Activated CD4-positive, alpha-beta memory T cell treated with anti-CD3 and anti-CD28 coated beads for 36 hours (primary cell): ENCODE results near the gene PFN2. TPM values are rescaled to one million over a fixed set of nuclear protein-coding genes. Genes with fewer than 3 reads are reported as not detected.

Experiments used
- CTCF ChIA-PET: fragments of 350-600 bp; sonication (Branson Sonifier 250); formaldehyde crosslinking; loops from one replicate; lab custom pipeline; 2021; ENCODE audit warnings: antibody characterized with exemption, inconsistent platforms; lab: Charles Lee
- POLR2A ChIA-PET: fragments of 350-600 bp; sonication (Branson Sonifier 250); formaldehyde crosslinking; loops from one replicate; lab custom pipeline; 2021; ENCODE audit warnings: antibody characterized with exemption; lab: Charles Lee
- DNase-seq: peaks from one replicate; pipeline ENCODE4 v3.0.0-alpha.2; 2020
- H3K27ac Mint-ChIP-seq: one replicate; pipeline ENCODE4 v1.8.0; 2021; ENCODE audit warnings: mixed read lengths
- H3K27me3 Mint-ChIP-seq: one replicate; pipeline ENCODE4 v1.8.0; 2021; ENCODE audit warnings: mixed read lengths
- H3K36me3 Mint-ChIP-seq: one replicate; pipeline ENCODE4 v1.8.0; 2021; ENCODE audit warnings: mixed read lengths
- H3K4me1 Mint-ChIP-seq: one replicate; pipeline ENCODE4 v1.8.0; 2021; ENCODE audit warnings: low read depth, mixed read lengths
- H3K4me3 Mint-ChIP-seq: one replicate; pipeline ENCODE4 v1.8.0; 2021; ENCODE audit warnings: mild to moderate bottlenecking, mixed read lengths
- H3K9me3 Mint-ChIP-seq: one replicate; pipeline ENCODE4 v1.8.0; 2021; ENCODE audit warnings: mixed read lengths
- intact Hi-C: fragments of 100-400 bp; cut with micrococcal nuclease; formaldehyde crosslinking; loops from one replicate; pipeline ENCODE4 v1.15.1; 2023
- total RNA-seq, 2 experiments: library from RNA; stranded (reverse); gene quantifications; one replicate each; pipeline ENCODE4 v1.2.3, GENCODE V29; 2021

The PFN2 gene
- total RNA-seq, 2 experiments from 2014 or later: 2.9 to 3.4 TPM

- CTCF ChIA-PET: interaction anchor here (0.6 to 8.5 kb wide), 18 partner anchors 10 to 443 kb away, joined by 3 to 108 read pairs (median 5); no protein-coding TSS in a partner anchor
- peaks cover 9% of the 10 kb centered on the region for H3K27me3 Mint-ChIP-seq
- H3K27ac Mint-ChIP-seq: no peak overlapping the region
- no peak overlapping the region for H3K4me3 Mint-ChIP-seq
- POLR2A ChIA-PET: no interaction called here
- peaks cover 11% of the 10 kb centered on the region for H3K4me1 Mint-ChIP-seq
- DNase-seq: no peak
- H3K36me3 Mint-ChIP-seq: no peaks in the 10 kb centered on the region
- intact Hi-C loops: loop anchor here (1.0 to 10.0 kb wide), 4 partner anchors 31 to 528 kb away; no protein-coding TSS in a partner anchor
- H3K9me3 Mint-ChIP-seq: no peaks in the 10 kb centered on the region
Observed at GRCh38 chr3:149967086-149967685, 3.5 kb downstream of the PFN2 start.

- Mint-ChIP-seq H3K4me1 (peaks cover 7% of the 10 kb centered on the region), H3K27ac (no peak overlapping the region), H3K27me3 (no peaks in the 10 kb centered on the region), H3K4me3 (no peak overlapping the region), H3K9me3 (no peaks in the 10 kb centered on the region), H3K36me3 (peaks cover 2% of the 10 kb centered on the region)
- CTCF ChIA-PET: interaction anchor here (0.6 to 8.5 kb wide), 7 partner anchors 10 to 321 kb away, joined by 3 to 108 read pairs (median 7); no protein-coding TSS in a partner anchor
- intact Hi-C loops: loop anchor here (10.0 kb wide), 1 partner anchor 530 kb away; no protein-coding TSS in a partner anchor
- POLR2A ChIA-PET: no interaction called here
- DNase-seq: no peak
Observed at GRCh38 chr3:149965278-149965677, 5.4 kb downstream of the PFN2 start.

DNA sequence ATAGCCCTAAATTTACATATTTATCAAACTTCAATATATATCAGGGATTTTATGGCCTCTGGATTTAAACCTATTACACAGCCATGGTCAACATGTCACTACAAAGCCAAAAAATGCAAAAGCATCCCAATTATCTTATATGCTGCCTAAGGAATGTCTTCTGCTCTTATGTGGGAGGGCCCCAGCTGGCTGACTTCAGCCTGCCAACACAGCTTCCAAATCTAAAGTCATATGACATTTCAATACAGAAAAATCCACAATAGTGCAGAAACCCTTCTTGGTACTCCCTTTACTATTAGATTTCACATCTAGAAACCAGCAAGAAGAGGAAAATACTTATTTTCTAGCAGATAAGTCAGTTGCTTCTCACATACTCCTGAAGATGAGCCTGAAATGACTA, 6.4 kb downstream of the PFN2 start:
- no peaks in the 10 kb centered on the region for H3K27me3 Mint-ChIP-seq
- H3K4me3 Mint-ChIP-seq: no peak overlapping the region
- peaks cover 2% of the 10 kb centered on the region for H3K36me3 Mint-ChIP-seq
- H3K4me1 Mint-ChIP-seq: peaks cover 2% of the 10 kb centered on the region
- no peak overlapping the region for H3K27ac Mint-ChIP-seq
- CTCF ChIA-PET: interaction anchor here (2.0 to 8.5 kb wide), 2 partner anchors 28 to 219 kb away, joined by 6 to 108 read pairs; no protein-coding TSS in a partner anchor
- no peaks in the 10 kb centered on the region for H3K9me3 Mint-ChIP-seq
- POLR2A ChIA-PET: no interaction called here
- intact Hi-C loops: loop anchor here (10.0 kb wide), 1 partner anchor 531 kb away; no protein-coding TSS in a partner anchor
- DNase-seq: no peak

DNA sequence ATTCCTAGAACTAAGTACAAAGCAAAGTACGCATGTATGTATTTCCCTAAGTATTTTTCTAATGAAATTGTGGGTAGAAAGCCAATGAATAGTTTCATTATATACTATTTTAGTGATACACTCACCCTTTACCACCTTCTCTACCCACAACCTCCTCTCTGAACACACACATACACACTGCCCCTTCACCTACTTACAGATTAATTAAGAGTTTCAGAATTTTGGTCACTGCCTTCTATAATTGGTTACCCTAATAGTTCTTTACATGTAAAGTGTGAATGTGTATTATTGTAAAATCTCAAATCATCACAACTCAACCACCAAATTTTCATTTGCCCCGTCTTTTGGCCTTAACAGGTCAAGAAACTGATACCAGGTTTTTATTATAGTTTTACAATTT, 7.2 kb downstream of the PFN2 start:
- H3K4me3 Mint-ChIP-seq: no peak overlapping the region

DNA sequence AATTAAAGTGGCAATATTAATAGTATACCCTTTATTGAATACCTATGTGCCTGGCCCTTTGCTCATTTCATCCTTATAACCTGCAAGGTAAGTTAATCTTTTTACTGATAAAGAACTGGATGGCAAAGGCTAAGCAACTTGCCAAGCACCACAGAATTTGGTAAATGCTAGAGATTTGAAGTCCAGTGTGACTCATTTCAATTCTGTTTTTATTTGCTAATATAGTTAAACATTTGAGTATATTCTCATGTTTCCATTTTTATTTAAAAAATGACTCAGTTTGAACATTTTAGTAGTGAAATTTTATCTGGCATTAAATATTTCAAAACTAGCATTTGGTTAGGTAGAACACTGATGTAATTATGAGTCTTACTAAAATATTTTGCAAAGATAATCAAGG, 11.3 kb downstream of the PFN2 start:
- Mint-ChIP-seq H3K27me3 (no peaks in the 10 kb centered on the region), H3K27ac (no peak overlapping the region), H3K4me3 (no peak overlapping the region), H3K9me3 (no peaks in the 10 kb centered on the region), H3K4me1 (peaks cover 10% of the 10 kb centered on the region), H3K36me3 (peaks cover 2% of the 10 kb centered on the region)
- intact Hi-C loops: no loop called here
- CTCF ChIA-PET: no interaction called here
- no peak for DNase-seq
- POLR2A ChIA-PET: no interaction called here

More for the DNA sequence above, 7.2 kb downstream of the PFN2 start:
- DNase-seq: no peak
- Mint-ChIP-seq H3K9me3 (no peaks in the 10 kb centered on the region), H3K27ac (no peak overlapping the region), H3K4me1 (peaks cover 2% of the 10 kb centered on the region), H3K27me3 (no peaks in the 10 kb centered on the region), H3K36me3 (peaks cover 2% of the 10 kb centered on the region)
- CTCF ChIA-PET: interaction anchor here (1.1 to 2.0 kb wide), 2 partner anchors 27 to 221 kb away, joined by 4 to 6 read pairs; no protein-coding TSS in a partner anchor
- POLR2A ChIA-PET: no interaction called here
- intact Hi-C loops: loop anchor here (10.0 kb wide), 1 partner anchor 531 kb away; no protein-coding TSS in a partner anchor

DNA sequence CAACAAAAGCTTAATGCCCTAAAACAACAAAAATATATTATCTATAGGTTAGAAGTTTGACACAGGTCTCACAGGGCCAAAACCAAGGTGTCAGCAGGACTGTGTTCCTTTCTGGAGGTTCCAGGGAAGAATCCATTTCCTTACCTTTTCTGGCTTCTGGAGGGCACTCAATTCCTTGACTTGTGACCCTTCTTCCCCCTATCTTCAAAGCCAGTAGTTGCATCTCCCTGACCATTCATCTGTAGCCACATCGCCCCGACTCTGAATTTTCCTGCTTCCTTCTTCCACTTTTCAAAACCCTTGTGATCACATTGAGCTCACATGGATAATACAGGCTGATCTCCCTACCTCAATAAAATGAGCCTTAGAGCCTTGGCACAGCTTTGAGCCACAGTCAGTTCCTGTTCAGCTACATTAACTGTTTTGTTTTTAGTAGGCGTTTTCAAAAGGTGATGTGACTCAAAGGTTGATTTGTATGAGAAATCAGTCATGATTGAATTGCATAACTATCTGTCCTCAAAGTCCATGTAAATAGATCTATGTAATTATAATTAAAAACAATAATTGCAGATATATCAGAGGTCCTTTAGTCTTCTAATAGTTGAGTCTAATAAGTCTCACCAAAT, 12.4 kb downstream of the PFN2 start:
- ChIA-PET POLR2A (no interaction called here), CTCF (interaction anchor here (1.0 to 2.1 kb wide), 5 partner anchors 9 to 262 kb away, joined by 3 to 7 read pairs (median 5); no protein-coding TSS in a partner anchor)
- Mint-ChIP-seq H3K4me3 (no peak overlapping the region), H3K9me3 (no peaks in the 10 kb centered on the region), H3K4me1 (peaks cover 19% of the 10 kb centered on the region), H3K27me3 (no peaks in the 10 kb centered on the region), H3K36me3 (peaks cover 2% of the 10 kb centered on the region), H3K27ac (no peak overlapping the region)
- no peak for DNase-seq
- intact Hi-C loops: no loop called here

DNA sequence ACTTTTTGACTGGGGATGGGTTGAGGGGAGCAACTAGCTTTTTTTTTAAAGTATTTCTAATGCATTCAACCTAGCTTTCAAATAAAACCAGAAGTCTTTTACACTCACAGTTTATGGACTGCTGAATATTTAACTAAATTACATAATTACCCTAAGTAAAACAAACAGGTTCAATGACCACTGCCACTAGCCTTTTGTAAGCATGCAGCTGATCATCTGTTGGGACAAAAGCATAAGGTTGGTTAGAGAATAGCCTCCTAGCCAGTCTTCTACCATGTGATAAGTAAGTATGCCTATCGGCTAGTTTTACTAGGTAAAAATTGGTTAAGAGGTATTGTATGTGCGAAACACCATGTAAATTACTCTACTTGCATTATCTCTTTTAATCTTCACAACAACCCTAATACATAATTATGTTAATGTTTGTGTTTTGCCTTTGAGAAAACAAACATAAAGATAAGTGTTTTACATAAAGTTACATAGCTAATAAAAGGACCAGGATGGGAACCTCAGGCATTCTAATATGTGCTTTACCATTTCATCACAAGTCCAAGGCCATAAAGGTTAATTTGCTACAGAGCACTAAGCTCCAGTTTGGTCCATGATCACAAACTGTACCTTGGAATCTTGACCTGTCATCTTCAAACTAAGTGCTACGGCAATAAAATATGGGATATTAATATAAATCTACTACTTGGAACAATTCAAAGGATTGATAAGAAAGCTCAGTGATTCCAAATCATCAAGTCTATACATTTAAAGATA, 13.2 kb downstream of the PFN2 start:
- Mint-ChIP-seq H3K9me3 (no peaks in the 10 kb centered on the region), H3K36me3 (peaks cover 2% of the 10 kb centered on the region), H3K27ac (no peak overlapping the region), H3K4me3 (no peak overlapping the region), H3K27me3 (no peaks in the 10 kb centered on the region), H3K4me1 (peaks cover 22% of the 10 kb centered on the region)
- no peak for DNase-seq
- ChIA-PET CTCF (interaction anchor here (1.1 to 2.1 kb wide), 4 partner anchors 10 to 263 kb away, joined by 3 to 7 read pairs (median 6); no protein-coding TSS in a partner anchor), POLR2A (no interaction called here)
- intact Hi-C loops: no loop called here

- H3K27ac Mint-ChIP-seq: no peak overlapping the region
- H3K9me3 Mint-ChIP-seq: no peaks in the 10 kb centered on the region
- no peaks in the 10 kb centered on the region for H3K27me3 Mint-ChIP-seq
Observed at GRCh38 chr3:149955449-149955848, 15.2 kb downstream of the PFN2 start.

GRCh38 chr3:149954812-149955211, 15.9 kb downstream of the PFN2 start:
- ChIA-PET POLR2A (no interaction called here), CTCF (interaction anchor here (1.3 to 3.0 kb wide), 2 partner anchors 12 to 17 kb away, joined by 3 to 19 read pairs; no protein-coding TSS in a partner anchor)
- peaks cover 4% of the 10 kb centered on the region for H3K36me3 Mint-ChIP-seq
- intact Hi-C loops: no loop called here
- peaks cover 22% of the 10 kb centered on the region for H3K4me1 Mint-ChIP-seq
- DNase-seq: no peak
- H3K4me3 Mint-ChIP-seq: no peak overlapping the region
- H3K9me3 Mint-ChIP-seq: no peaks in the 10 kb centered on the region
- no peaks in the 10 kb centered on the region for H3K27me3 Mint-ChIP-seq
- H3K27ac Mint-ChIP-seq: no peak overlapping the region

More at GRCh38 chr3:149955449-149955848, 15.2 kb downstream of the PFN2 start:
- no peak overlapping the region for H3K4me3 Mint-ChIP-seq
- intact Hi-C loops: no loop called here
- ChIA-PET CTCF (interaction anchor here (1.2 to 3.0 kb wide), 4 partner anchors 12 to 229 kb away, joined by 3 to 19 read pairs (median 4); no protein-coding TSS in a partner anchor), POLR2A (no interaction called here)
- peaks cover under 1% of the 10 kb centered on the region for H3K36me3 Mint-ChIP-seq
- peaks cover 22% of the 10 kb centered on the region for H3K4me1 Mint-ChIP-seq
- no peak for DNase-seq

DNA sequence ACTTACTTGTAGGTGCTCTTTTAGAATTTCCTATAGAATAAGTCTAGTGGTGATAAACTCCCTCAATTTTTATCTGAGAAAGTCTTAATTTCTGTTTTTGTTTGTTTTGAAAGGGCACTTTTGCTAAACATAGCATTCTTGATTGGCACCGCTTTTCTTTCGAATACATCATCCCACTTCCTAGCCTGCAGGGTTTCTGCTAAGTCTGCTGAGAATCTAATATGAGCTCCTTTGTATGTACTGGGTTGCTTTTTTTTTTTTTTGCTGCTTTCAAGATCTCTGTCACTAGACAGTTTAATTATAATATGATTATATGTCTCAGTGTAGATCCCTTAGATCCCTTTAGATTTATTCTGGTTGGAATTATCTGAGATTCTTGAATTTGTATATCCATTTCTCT, 21.5 kb downstream of the PFN2 start:
- ChIA-PET CTCF (interaction anchor here (0.6 to 1.1 kb wide), 4 partner anchors 12 to 452 kb away, joined by 3 to 4 read pairs (median 4); no protein-coding TSS in a partner anchor), POLR2A (no interaction called here)
- Mint-ChIP-seq H3K27me3 (no peaks in the 10 kb centered on the region), H3K27ac (no peak overlapping the region), H3K4me3 (no peak overlapping the region), H3K36me3 (peaks cover 15% of the 10 kb centered on the region), H3K9me3 (no peaks in the 10 kb centered on the region), H3K4me1 (peaks cover 15% of the 10 kb centered on the region)
- DNase-seq: no peak
- intact Hi-C loops: no loop called here

DNA sequence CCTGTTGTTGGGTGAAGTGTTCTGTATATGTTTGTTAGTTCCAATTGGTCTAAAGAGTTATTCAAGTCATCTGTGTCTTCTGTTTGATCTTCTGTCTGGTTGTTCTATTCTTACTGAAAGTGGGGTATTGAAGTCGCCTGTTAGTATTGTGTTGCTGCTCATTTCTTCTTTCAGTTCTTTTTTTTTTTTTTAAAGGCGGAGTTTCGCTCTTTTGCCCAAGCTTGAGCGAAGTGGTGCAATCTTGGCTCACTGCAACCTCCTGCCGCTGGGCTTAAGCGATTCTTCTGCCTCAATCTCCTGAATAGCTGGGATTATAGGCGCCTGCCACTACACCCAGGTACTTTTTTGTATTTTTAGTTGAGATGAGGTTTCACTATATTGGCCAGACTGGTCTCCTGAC, 23.5 kb downstream of the PFN2 start:
- no peak overlapping the region for H3K27ac Mint-ChIP-seq
- ChIA-PET POLR2A (no interaction called here), CTCF (no interaction called here)
- DNase-seq: no peak
- peaks cover 2% of the 10 kb centered on the region for H3K9me3 Mint-ChIP-seq
- peaks cover 9% of the 10 kb centered on the region for H3K4me1 Mint-ChIP-seq
- peaks cover 29% of the 10 kb centered on the region for H3K36me3 Mint-ChIP-seq
- no peaks in the 10 kb centered on the region for H3K27me3 Mint-ChIP-seq
- H3K4me3 Mint-ChIP-seq: no peak overlapping the region
- intact Hi-C loops: no loop called here
